ENCODE data around the gene ABCG1. TPM values are rescaled to one million over a fixed set of nuclear protein-coding genes. Genes with fewer than 3 reads are reported as not detected.

Gene ABCG1
- total RNA-seq, 3 donors from 2014 or later, result 10.6 to 26.2 (median 23.7) TPM

- TF ChIP-seq POLR2AphosphoS5 (IDR thresholded peaks at IDR 0.05) (no peak), POLR2A (IDR thresholded peaks at IDR 0.05) (no peak), CTCF (IDR thresholded peaks at IDR 0.05) (no peak)
- Histone ChIP-seq H3K27me3 (no peaks in the 10 kb centered on the region), H3K4me1 (no peaks in the 10 kb centered on the region), H3K4me3 (no peak overlapping the region), H3K36me3 (no peaks in the 10 kb centered on the region), H3K27ac (peak overlapping the region in 1 of 2 donors; percentile 46), H3K9me3 (no peaks in the 10 kb centered on the region)
- no peak for DNase-seq (ENCODE audit: low spot score in 2 of 2)
- intact Hi-C loops (cut with DNase I; ENCODE audit: low total_unique reads), result loop anchor here (10.0 kb wide), 1 partner anchor 1190 kb away; no protein-coding TSS in a partner anchor
Observed at GRCh38 chr21:42314616-42315295, 95.8 kb downstream of the ABCG1 start.

GRCh38 chr21:42315296-42315891, 96.5 kb downstream of the ABCG1 start, which contains the start of gene TFF3:
Gene TFF3, minus strand, starts transcription at chr21:42315409. Its CDS starts 35 bp downstream, at chr21:42315374.
- Histone ChIP-seq H3K27me3 (no peaks in the 10 kb centered on the region), H3K27ac (peak within 1 kb of the TSS in 1 of 2 donors; percentile 56), H3K9me3 (no peaks in the 10 kb centered on the region), H3K4me1 (no peaks in the 10 kb centered on the region), H3K36me3 (no peaks in the 10 kb centered on the region), H3K4me3 (no peak within 1 kb of the TSS)
- no peak for DNase-seq (ENCODE audit: low spot score in 2 of 2)
- intact Hi-C loops (cut with DNase I; ENCODE audit: low total_unique reads), result loop anchor here (10.0 kb wide), 1 partner anchor 1191 kb away; no protein-coding TSS in a partner anchor
- no peak for TF ChIP-seq POLR2A (IDR thresholded peaks at IDR 0.05)
- no peak for TF ChIP-seq POLR2AphosphoS5 (IDR thresholded peaks at IDR 0.05)
- TF ChIP-seq CTCF (IDR thresholded peaks at IDR 0.05), result no peak

GRCh38 chr21:42316891-42317290, 98.0 kb downstream of the ABCG1 start:
- Histone ChIP-seq H3K27ac (no peak overlapping the region), H3K4me1 (no peaks in the 10 kb centered on the region)
- intact Hi-C loops (cut with DNase I; ENCODE audit: low total_unique reads), result loop anchor here (10.0 kb wide), 1 partner anchor 1192 kb away; no protein-coding TSS in a partner anchor

GRCh38 chr21:42317341-42317741, 98.4 kb downstream of the ABCG1 start:
- intact Hi-C loops (cut with DNase I; ENCODE audit: low total_unique reads), result loop anchor here (10.0 kb wide), 1 partner anchor 1193 kb away; no protein-coding TSS in a partner anchor
- Histone ChIP-seq H3K27ac (no peak overlapping the region), H3K4me1 (no peaks in the 10 kb centered on the region)

More at GRCh38 chr21:42316891-42317290, 98.0 kb downstream of the ABCG1 start:
- DNase-seq (ENCODE audit: low spot score in 2 of 2), result no peak
- no peak overlapping the region for H3K4me3 ChIP-seq
- no peaks in the 10 kb centered on the region for H3K9me3 ChIP-seq
- no peaks in the 10 kb centered on the region for H3K36me3 ChIP-seq
- no peaks in the 10 kb centered on the region for H3K27me3 ChIP-seq
- TF ChIP-seq POLR2AphosphoS5 (IDR thresholded peaks at IDR 0.05) (no peak), POLR2A (IDR thresholded peaks at IDR 0.05) (no peak), CTCF (IDR thresholded peaks at IDR 0.05) (no peak)

More at GRCh38 chr21:42317341-42317741, 98.4 kb downstream of the ABCG1 start:
- no peak for DNase-seq (ENCODE audit: low spot score in 2 of 2)
- H3K9me3 ChIP-seq, result no peaks in the 10 kb centered on the region
- no peak overlapping the region for H3K4me3 ChIP-seq
- H3K36me3 ChIP-seq, result no peaks in the 10 kb centered on the region
- no peak for TF ChIP-seq POLR2AphosphoS5 (IDR thresholded peaks at IDR 0.05)
- no peak for TF ChIP-seq POLR2A (IDR thresholded peaks at IDR 0.05)
- TF ChIP-seq CTCF (IDR thresholded peaks at IDR 0.05), result no peak
- no peaks in the 10 kb centered on the region for H3K27me3 ChIP-seq
